Common myeloid progenitor, CD34-positive (primary cell): ENCODE data around the gene ASXL2.

ENCODE experiments used
- CTCF ChIA-PET: fragments of 350-600 bp; sonication (Branson Sonifier 250); formaldehyde crosslinking; loops from one replicate; lab custom pipeline; 2021; ENCODE audit warnings: antibody characterized with exemption; lab: Charles Lee
- POLR2A ChIA-PET: fragments of 350-600 bp; sonication (Branson Sonifier 250); formaldehyde crosslinking; loops from one replicate; lab custom pipeline; 2021; ENCODE audit warnings: antibody characterized with exemption; lab: Charles Lee
- DNase-seq, 3 donors: peaks; one replicate each; pipeline versions ENCODE4 v3.0.0 to v3.0.0-alpha.2; 2013
- H3K27ac ChIP-seq, 2 experiments: 1 replicate in 1 of 2; 2 replicates in 1 of 2; pipeline ENCODE4 v1.7.0; 2013; ENCODE audit warnings: inconsistent platforms in 2 of 2, low read length in 2 of 2, mild to moderate bottlenecking in 2 of 2, low read depth in 1 of 2, moderate library complexity in 1 of 2; ENCODE audit not compliant: severe bottlenecking in 2 of 2, insufficient read depth in 1 of 2, poor library complexity in 1 of 2
- H3K27me3 ChIP-seq, 5 experiments: replicated peaks in 2 of 5; 1 replicate in 3 of 5; 2 replicates in 2 of 5; pipeline versions ENCODE4 v1.6.1 to v1.7.0; 2013; ENCODE audit warnings: low read length in 4 of 5, mild to moderate bottlenecking in 2 of 5, moderate library complexity in 2 of 5, inconsistent platforms in 1 of 5; ENCODE audit not compliant: insufficient read depth in 5 of 5, control insufficient read depth in 4 of 5
- H3K36me3 ChIP-seq, 4 experiments: 1 replicate in 2 of 4; 2 replicates in 2 of 4; pipeline versions ENCODE4 v1.6.1 to v1.7.0; 2013; ENCODE audit warnings: low read length in 3 of 4, control low read depth in 1 of 4, mild to moderate bottlenecking in 1 of 4; ENCODE audit not compliant: control insufficient read depth in 4 of 4, insufficient read depth in 4 of 4
- H3K4me1 ChIP-seq, 4 experiments: 1 replicate in 3 of 4; 2 replicates in 1 of 4; pipeline versions ENCODE4 v1.6.1 to v1.7.1; 2013; ENCODE audit warnings: low read length in 3 of 4, mild to moderate bottlenecking in 3 of 4, control low read depth in 1 of 4, inconsistent platforms in 1 of 4, moderate library complexity in 1 of 4; ENCODE audit not compliant: control insufficient read depth in 4 of 4, insufficient read depth in 4 of 4; ENCODE audit errors: control extremely low read depth in 1 of 4
- H3K4me3 ChIP-seq, 7 experiments: 1 replicate in 4 of 7; 2 replicates in 3 of 7; pipeline versions ENCODE4 v1.5.1 to v1.7.0; 2013; ENCODE audit warnings: mild to moderate bottlenecking in 7 of 7, low read length in 6 of 7, moderate library complexity in 6 of 7, inconsistent platforms in 2 of 7, low read depth in 2 of 7, control low read depth in 1 of 7; ENCODE audit not compliant: insufficient read depth in 4 of 7, control insufficient read depth in 1 of 7; ENCODE audit errors: extremely low read depth in 1 of 7
- H3K9me3 ChIP-seq, 5 experiments: 1 replicate in 4 of 5; 2 replicates in 1 of 5; pipeline versions ENCODE4 v1.6.1 to v1.7.1; 2013; ENCODE audit warnings: low read length in 4 of 5, mild to moderate bottlenecking in 2 of 5, inconsistent platforms in 1 of 5, low read depth in 1 of 5, moderate library complexity in 1 of 5; ENCODE audit not compliant: control insufficient read depth in 4 of 5, insufficient read depth in 2 of 5; ENCODE audit errors: control extremely low read depth in 1 of 5
- WGBS: methylation state at CpG from one replicate; pipeline ENCODE4 v1.1.5; 2013; ENCODE audit not compliant: insufficient coverage; 5-methylcytosine and 5-hydroxymethylcytosine counted together

Gene ASXL2

GRCh38 chr2:25822190-25823117, 55.8 kb downstream of the ASXL2 start:
- peak overlapping the region in 6 of 7 experiments; percentile 5 to 77 (median 36) for H3K4me3 ChIP-seq
- POLR2A ChIA-PET: no interaction called here
- H3K36me3 ChIP-seq: peaks cover 0 to 4% (median 0%) of the 10 kb centered on the region in 4 experiments
- H3K9me3 ChIP-seq: no peaks in the 10 kb centered on the region
- 16% methylated on average over 27 of the region's 30 CpGs for WGBS
- peak; percentile 77 to 88 (median 80) for DNase-seq
- no peaks in the 10 kb centered on the region for H3K27me3 ChIP-seq
- peaks cover 0 to 15% (median 0%) of the 10 kb centered on the region in 4 experiments for H3K4me1 ChIP-seq
- CTCF ChIA-PET: no interaction called here
- H3K27ac ChIP-seq: peak overlapping the region in 1 of 2 experiments; percentile 32

- peak in 1 of 3 donors; percentile 26 for DNase-seq
- Histone ChIP-seq H3K4me3 (peak overlapping the region in 4 of 7 experiments; percentile 27 to 77 (median 57)), H3K27me3 (no peaks in the 10 kb centered on the region), H3K4me1 (peaks cover 0 to 15% (median 0%) of the 10 kb centered on the region in 4 experiments), H3K9me3 (no peaks in the 10 kb centered on the region), H3K27ac (no peak overlapping the region), H3K36me3 (peaks cover 0 to 4% (median 0%) of the 10 kb centered on the region in 4 experiments)
- WGBS: 100% methylated on average over 6 of the region's 9 CpGs
- ChIA-PET POLR2A (no interaction called here), CTCF (no interaction called here)
Measured at GRCh38 chr2:25821225-25822056, 56.8 kb downstream of the ASXL2 start.

- Histone ChIP-seq H3K27me3 (no peaks in the 10 kb centered on the region), H3K9me3 (no peaks in the 10 kb centered on the region), H3K27ac (no peak overlapping the region), H3K36me3 (peaks cover 0 to 4% (median under 1%) of the 10 kb centered on the region in 4 experiments), H3K4me3 (no peak overlapping the region), H3K4me1 (peaks cover 0 to 15% (median 0%) of the 10 kb centered on the region in 4 experiments)
- no peak for DNase-seq
- CTCF ChIA-PET: interaction anchor here (0.9 to 2.6 kb wide), 2 partner anchors 10 to 477 kb away, joined by 3 to 9 read pairs; no protein-coding TSS in a partner anchor
- POLR2A ChIA-PET: no interaction called here
Measured at GRCh38 chr2:25819597-25820039, 58.7 kb downstream of the ASXL2 start.

DNA sequence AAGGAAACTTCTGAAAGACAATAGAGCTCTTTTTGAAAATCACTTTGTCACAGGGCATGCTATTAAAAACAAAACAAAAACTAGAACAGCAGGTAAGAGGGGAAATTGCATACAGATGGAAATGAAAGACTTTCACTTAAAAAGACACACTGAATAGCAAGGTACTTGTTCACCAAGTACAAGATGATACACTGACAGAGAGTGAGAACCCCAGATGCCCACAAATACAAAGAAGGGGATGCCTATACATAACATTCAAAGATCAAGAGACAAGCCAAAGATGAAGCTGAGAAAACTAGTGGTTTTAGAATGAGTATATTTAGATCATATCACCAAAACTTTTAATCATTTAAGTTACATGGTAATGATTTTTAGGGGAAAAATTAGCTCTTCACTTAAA, 60.7 kb downstream of the ASXL2 start:
- ChIA-PET CTCF (interaction anchor here (1.3 to 2.6 kb wide), 3 partner anchors 8 to 29 kb away, joined by 3 to 9 read pairs (median 3); no protein-coding TSS in a partner anchor), POLR2A (interaction anchor here (0.5 kb wide), 1 partner anchor 581 kb away, joined by 5 read pairs; no protein-coding TSS in a partner anchor)
- peaks cover 0 to 4% (median under 1%) of the 10 kb centered on the region in 4 experiments for H3K36me3 ChIP-seq
- no peak overlapping the region for H3K4me3 ChIP-seq
- H3K4me1 ChIP-seq: peaks cover 0 to 12% (median 0%) of the 10 kb centered on the region in 4 experiments
- no peaks in the 10 kb centered on the region for H3K9me3 ChIP-seq
- H3K27ac ChIP-seq: no peak overlapping the region
- DNase-seq: no peak
- H3K27me3 ChIP-seq: no peaks in the 10 kb centered on the region

GRCh38 chr2:25817006-25817405, 61.3 kb downstream of the ASXL2 start:
- CTCF ChIA-PET: interaction anchor here (1.3 kb wide), 1 partner anchor 16 kb away, joined by 3 read pairs; no protein-coding TSS in a partner anchor
- H3K27ac ChIP-seq: no peak overlapping the region
- H3K27me3 ChIP-seq: no peaks in the 10 kb centered on the region
- POLR2A ChIA-PET: interaction anchor here (0.5 kb wide), 1 partner anchor 581 kb away, joined by 5 read pairs; no protein-coding TSS in a partner anchor
- H3K4me1 ChIP-seq: peaks cover 0 to 7% (median 0%) of the 10 kb centered on the region in 4 experiments
- no peak overlapping the region for H3K4me3 ChIP-seq
- DNase-seq: no peak
- WGBS: 100% methylated on average over 1 of the region's 3 CpGs
- H3K36me3 ChIP-seq: peaks cover 0 to 4% (median under 1%) of the 10 kb centered on the region in 4 experiments
- no peaks in the 10 kb centered on the region for H3K9me3 ChIP-seq

GRCh38 chr2:25816249-25816648, 62.0 kb downstream of the ASXL2 start:
- H3K27me3 ChIP-seq: no peaks in the 10 kb centered on the region
- no peaks in the 10 kb centered on the region for H3K9me3 ChIP-seq
- ChIA-PET POLR2A (no interaction called here), CTCF (interaction anchor here (1.1 kb wide), 1 partner anchor 38 kb away, joined by 3 read pairs; no protein-coding TSS in a partner anchor)
- no peak overlapping the region for H3K4me3 ChIP-seq
- 100% methylated on average over 4 of the region's 6 CpGs for WGBS
- no peak overlapping the region for H3K27ac ChIP-seq
- no peak for DNase-seq
- no peaks in the 10 kb centered on the region for H3K4me1 ChIP-seq
- H3K36me3 ChIP-seq: peaks cover 0 to 2% (median under 1%) of the 10 kb centered on the region in 4 experiments
